Ishikawa (cell line): ENCODE data around the gene CCND3.

ENCODE experiments used
- CREB1 ChIP-seq: IDR thresholded peaks from 2 replicates; pipeline ENCODE4 v1.6.1; 2012; ENCODE audit warnings: low read depth
- ZBTB7A ChIP-seq: IDR thresholded peaks from 2 replicates; pipeline ENCODE4 v1.6.1; 2012; ENCODE audit warnings: low read depth

DNA sequence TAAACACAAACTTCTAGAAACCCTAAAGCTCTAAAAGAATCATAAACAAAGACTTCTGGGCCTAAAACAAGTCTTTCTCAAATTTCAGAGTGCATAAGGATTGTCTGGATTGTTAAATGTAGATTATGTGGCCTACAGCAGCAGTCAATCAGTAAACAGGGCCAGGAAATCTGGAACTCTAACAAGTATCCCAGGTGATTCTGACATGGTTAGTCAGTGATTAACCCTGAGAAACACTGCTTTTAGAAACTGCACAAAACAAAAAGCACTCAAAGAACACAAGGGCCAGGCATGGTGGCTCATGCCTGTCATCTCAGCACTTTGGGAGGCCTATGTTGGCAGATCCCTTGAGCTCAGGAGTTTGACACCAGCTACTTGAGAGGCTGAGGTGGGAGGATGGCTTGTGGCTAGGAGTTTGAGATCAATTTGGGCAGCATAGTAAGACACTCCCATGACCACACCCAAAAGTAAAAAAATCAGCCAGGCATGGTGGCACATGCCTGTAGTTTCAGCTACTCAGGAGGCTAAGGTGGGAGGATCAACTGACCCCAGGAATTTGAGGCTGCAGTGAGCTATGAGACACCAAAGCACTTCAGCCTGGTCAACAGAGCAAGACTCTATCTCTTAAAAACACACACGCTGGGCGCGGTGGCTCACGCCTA, 26.6 kb downstream of the CCND3 start:
- TF ChIP-seq ZBTB7A = no peak
- no peak for TF ChIP-seq CREB1
